HCT116 (cell line): Measurements from ENCODE around the gene SDK1. TPM values are rescaled to one million over a fixed set of nuclear protein-coding genes. Genes with fewer than 3 reads are reported as not detected.

Source experiments
- ATAC-seq: fragments of 200-7000 bp; cut with Tn5 transposase; 2 replicates; pipeline ENCODE4 v1.9.1; 2020; ENCODE audit warnings: mild to moderate bottlenecking, moderate library complexity
- BruUV-seq: library from RNA; stranded (reverse); fragments of 400-500 nt; replicated peaks from 2 replicates; lab custom pipeline; 2021; lab: Mats Ljungman, UMichigan
- CTCF ChIA-PET: fragments of 300-600 bp; sonication (Branson Sonifier 250); formaldehyde crosslinking; loops from one replicate; lab custom pipeline; 2021; ENCODE audit warnings: antibody characterized with exemption; lab: Charles Lee
- POLR2A ChIA-PET: fragments of 300-600, 350-600 bp; sonication (Branson Sonifier 250); formaldehyde crosslinking; loops from one replicate; lab custom pipeline; 2021; ENCODE audit warnings: antibody characterized with exemption; lab: Charles Lee
- RAD21 ChIA-PET, 2 experiments: fragments of 300-600 bp; sonication (Branson Sonifier 250); formaldehyde crosslinking; loops; one replicate each; lab custom pipeline; 2023; ENCODE audit warnings: low total read pairs in 2 of 2; ENCODE audit not compliant: uncharacterized antibody in 2 of 2, unreplicated experiment in 2 of 2, low non-redundant PET in 1 of 2; lab: Charles Lee
- DNase-seq: peaks from one replicate; pipeline ENCODE4 v3.0.0-alpha.2; 2010; ENCODE audit warnings: low read depth, low spot score
- H2AFZ ChIP-seq: fragments of 200-600 bp; shearing (Covaris generic), sonication (generic); 2 replicates; pipeline ENCODE4 v1.6.1; 2017; ENCODE audit warnings: low read depth, mixed run types, mixed read lengths, antibody characterized with exemption, low read length; ENCODE audit not compliant: poor library complexity, severe bottlenecking
- H3K27ac ChIP-seq: 2 replicates; pipeline ENCODE4 v1.5.1; 2012; ENCODE audit warnings: low read depth, low read length
- H3K27me3 ChIP-seq: fragments of 200-600 bp; sonication (generic); 2 replicates; pipeline ENCODE4 v1.6.1; 2016; ENCODE audit warnings: mixed run types, low read length, mixed read lengths; ENCODE audit not compliant: insufficient read depth
- H3K36me3 ChIP-seq, 2 experiments: fragments of 200-500 bp in 1 of 2; fragments of 200-600 bp in 1 of 2; sonication (Bioruptor generic) in 1 of 2; sonication (generic) in 1 of 2; 2 replicates each; pipeline versions ENCODE4 v1.5.1 to v1.6.1; 2014 to 2016; ENCODE audit warnings: low read length in 2 of 2, inconsistent platforms in 1 of 2, mixed read lengths in 1 of 2, mixed run types in 1 of 2; ENCODE audit not compliant: insufficient read depth in 2 of 2, control insufficient read depth in 1 of 2
- H3K4me1 ChIP-seq, 2 experiments: fragments of 200-600 bp in 1 of 2; sonication (generic) in 1 of 2; 2 replicates each; pipeline versions ENCODE4 v1.5.1 to v1.6.1; 2012 to 2017; ENCODE audit warnings: low read length in 2 of 2, inconsistent platforms in 1 of 2, mild to moderate bottlenecking in 1 of 2, mixed read lengths in 1 of 2, mixed run types in 1 of 2, moderate library complexity in 1 of 2; ENCODE audit not compliant: insufficient read depth in 2 of 2, control insufficient read depth in 1 of 2
- H3K4me2 ChIP-seq: fragments of 200-600 bp; sonication (generic); 2 replicates; pipeline ENCODE4 v1.6.1; 2017; ENCODE audit warnings: mixed run types, low read length, mixed read lengths
- H3K4me3 ChIP-seq, 2 experiments: fragments of 200-600 bp in 1 of 2; sonication (generic) in 1 of 2; replicated peaks in 1 of 2; 2 replicates each; pipeline ENCODE4 v1.5.1; 2011 to 2016; ENCODE audit warnings: low read length in 2 of 2, control low read depth in 1 of 2, low read depth in 1 of 2, mild to moderate bottlenecking in 1 of 2, mixed read lengths in 1 of 2, mixed run types in 1 of 2
- H3K79me2 ChIP-seq: fragments of 200-600 bp; sonication (generic); 2 replicates; pipeline ENCODE4 v1.6.1; 2017; ENCODE audit warnings: mild to moderate bottlenecking, mixed run types, low read length, moderate library complexity, mixed read lengths; ENCODE audit not compliant: insufficient read depth
- H3K9ac ChIP-seq: fragments of 200-600 bp; sonication (generic); 2 replicates; pipeline ENCODE4 v1.6.1; 2016; ENCODE audit warnings: low read length, mixed read lengths
- H3K9me2 ChIP-seq: fragments of 200-600 bp; sonication (generic), shearing (Covaris generic); 2 replicates; pipeline ENCODE4 v1.6.1; 2017; ENCODE audit warnings: mixed run types, mild to moderate bottlenecking, moderate library complexity; ENCODE audit not compliant: insufficient read depth
- H3K9me3 ChIP-seq, 2 experiments: fragments of 200-500 bp in 1 of 2; fragments of 200-600 bp in 1 of 2; sonication (Bioruptor generic) in 1 of 2; sonication (generic) in 1 of 2; 2 replicates each; pipeline ENCODE4 v1.6.1; 2014 to 2017; ENCODE audit warnings: low read length in 2 of 2, mixed read lengths in 2 of 2, inconsistent platforms in 1 of 2, low read depth in 1 of 2, mild to moderate bottlenecking in 1 of 2, mixed run types in 1 of 2, moderate library complexity in 1 of 2; ENCODE audit not compliant: control insufficient read depth in 1 of 2, insufficient read depth in 1 of 2
- H4K20me1 ChIP-seq: fragments of 200-600 bp; sonication (generic), shearing (Covaris generic); 2 replicates; pipeline ENCODE4 v1.6.1; 2017; ENCODE audit warnings: mixed run types, mild to moderate bottlenecking, moderate library complexity; ENCODE audit not compliant: insufficient read depth
- ATF3 ChIP-seq: IDR thresholded peaks from 2 replicates; pipeline ENCODE4 v1.6.1; 2012
- CBX3 ChIP-seq: IDR thresholded peaks from 2 replicates; pipeline ENCODE4 v1.6.1; 2012; ENCODE audit warnings: low read depth
- ELF1 ChIP-seq: IDR thresholded peaks from 2 replicates; pipeline ENCODE4 v1.6.1; 2012; ENCODE audit warnings: low read depth, borderline replicate concordance
- EZH2phosphoT487 ChIP-seq: fragments of 200-600 bp; IDR thresholded peaks from 2 replicates; pipeline ENCODE4 v1.6.1; 2018; ENCODE audit warnings: antibody characterized with exemption, borderline replicate concordance
- FOSL1 ChIP-seq: IDR thresholded peaks from 2 replicates; pipeline ENCODE4 v1.6.1; 2012; ENCODE audit warnings: low read depth
- MAX ChIP-seq: IDR thresholded peaks from 2 replicates; pipeline ENCODE4 v1.6.1; 2012
- REST ChIP-seq: IDR thresholded peaks from 2 replicates; pipeline ENCODE4 v1.6.1; 2012; ENCODE audit warnings: low read depth
- SRF ChIP-seq: IDR thresholded peaks from 2 replicates; pipeline ENCODE4 v1.6.1; 2012; ENCODE audit warnings: low read depth
- TCF7L2 ChIP-seq: IDR thresholded peaks from 2 replicates; pipeline ENCODE4 v1.7.0; 2011; ENCODE audit warnings: borderline replicate concordance, inconsistent platforms; ENCODE audit not compliant: insufficient read depth, insufficient read length; ENCODE audit errors: extremely low read depth
- YY1 ChIP-seq: IDR thresholded peaks from 2 replicates; pipeline ENCODE4 v1.6.1; 2011; ENCODE audit warnings: low read length, low read depth, moderate library complexity, mild to moderate bottlenecking; ENCODE audit not compliant: insufficient replicate concordance; ENCODE audit errors: extremely low read depth
- ZFX ChIP-seq: fragments of 450-650 bp; IDR thresholded peaks from 2 replicates; pipeline ENCODE4 v1.6.1; 2017
- ZNF274 ChIP-seq: fragments of 200-500 bp; sonication (Bioruptor generic); IDR thresholded peaks from 2 replicates; pipeline ENCODE4 v1.6.1; 2014; ENCODE audit warnings: mild to moderate bottlenecking, low read depth, low read length, inconsistent platforms
- intact Hi-C: fragments of 100-400 bp; cut with micrococcal nuclease; formaldehyde crosslinking; loops from 2 replicates; pipeline ENCODE4 v1.10.0; 2022
- total RNA-seq: library from RNA; stranded (reverse); gene quantifications from one replicate; pipeline ENCODE4 v1.2.1, GENCODE V29; 2021; ENCODE audit not compliant: unreplicated experiment

The SDK1 gene
- total RNA-seq, 1 experiment from 2014 or later = 0.05 TPM

GRCh38 chr7:4209126-4209525 is 908.1 kb downstream of the SDK1 start:
- Histone ChIP-seq H3K27ac (no peak overlapping the region), H3K27me3 (no peaks in the 10 kb centered on the region), H3K4me2 (no peak overlapping the region), H3K36me3 (no peaks in the 10 kb centered on the region), H3K4me3 (no peak overlapping the region), H3K9ac (no peak overlapping the region), H4K20me1 (no peaks in the 10 kb centered on the region), H2AFZ (no peak overlapping the region), H3K79me2 (no peaks in the 10 kb centered on the region), H3K4me1 (no peaks in the 10 kb centered on the region), H3K9me2 (no peaks in the 10 kb centered on the region), H3K9me3 (no peaks in the 10 kb centered on the region)
- intact Hi-C loops = no loop called here
- no TSS peak for BruUV-seq
- TF ChIP-seq ELF1 = no peak
- no peak for TF ChIP-seq CBX3
- TF ChIP-seq FOSL1 = no peak
- no peak for TF ChIP-seq EZH2phosphoT487
- ATAC-seq (no peak), DNase-seq (no peak)
- RAD21 ChIA-PET = no interaction called here
- CTCF ChIA-PET = no interaction called here
- POLR2A ChIA-PET = no interaction called here

DNA sequence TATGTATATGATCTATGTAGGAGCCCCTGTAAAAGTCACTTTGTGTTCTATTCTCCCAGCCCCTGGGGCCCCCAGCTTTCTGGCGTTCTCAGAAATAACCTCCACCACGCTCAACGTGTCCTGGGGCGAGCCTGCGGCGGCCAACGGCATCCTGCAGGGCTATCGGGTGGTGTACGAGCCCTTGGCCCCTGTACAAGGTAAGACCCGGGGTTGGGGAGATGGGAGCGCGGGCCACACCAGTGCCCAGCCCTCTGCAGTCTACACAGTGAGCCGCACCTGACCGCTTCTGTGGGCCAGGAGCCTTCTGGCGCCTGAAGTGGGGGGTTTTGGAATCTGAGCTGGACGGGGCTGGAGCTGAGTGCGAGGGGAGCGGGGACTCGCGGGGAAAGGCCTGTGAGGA is 908.9 kb downstream of the SDK1 start:
- Histone ChIP-seq H3K9ac (no peak overlapping the region), H3K4me3 (no peak overlapping the region), H3K27ac (no peak overlapping the region), H3K4me2 (no peak overlapping the region), H4K20me1 (no peaks in the 10 kb centered on the region), H3K4me1 (no peaks in the 10 kb centered on the region), H3K27me3 (no peaks in the 10 kb centered on the region), H3K9me2 (no peaks in the 10 kb centered on the region), H3K36me3 (no peaks in the 10 kb centered on the region), H2AFZ (no peak overlapping the region), H3K79me2 (no peaks in the 10 kb centered on the region), H3K9me3 (no peaks in the 10 kb centered on the region)
- intact Hi-C loops = no loop called here
- RAD21 ChIA-PET = no interaction called here
- ATAC-seq (no peak), DNase-seq (no peak)
- BruUV-seq = no TSS peak
- CTCF ChIA-PET = no interaction called here
- POLR2A ChIA-PET = no interaction called here
- TF ChIP-seq MAX (no peak), REST (no peak), TCF7L2 (no peak), SRF (no peak), ZFX (no peak), ATF3 (no peak), ZNF274 (no peak), FOSL1 (no peak), YY1 (no peak)
